Type B pancreatic cell (in vitro differentiated cells): ENCODE data around the gene LAMC3. TPM values are rescaled to one million over a fixed set of nuclear protein-coding genes. Genes with fewer than 3 reads are reported as not detected.

Experiments used
- DNase-seq: peaks from one replicate; pipeline ENCODE4 v3.0.0; 2021; ENCODE audit warnings: mixed read lengths; ENCODE audit not compliant: unreplicated experiment; ENCODE audit errors: extremely low spot score
- H3K27ac Mint-ChIP-seq: 2 replicates; pipeline ENCODE4 v1.8.0; 2021; ENCODE audit warnings: mild to moderate bottlenecking, mixed read lengths
- H3K27me3 Mint-ChIP-seq: 2 replicates; pipeline ENCODE4 v1.8.0; 2021; ENCODE audit warnings: mixed read lengths
- H3K36me3 Mint-ChIP-seq: 2 replicates; pipeline ENCODE4 v1.8.0; 2021; ENCODE audit warnings: mixed read lengths
- H3K4me1 Mint-ChIP-seq: one replicate; pipeline ENCODE4 v1.8.0; 2021; ENCODE audit warnings: mixed read lengths; ENCODE audit not compliant: unreplicated experiment
- H3K4me3 Mint-ChIP-seq: 2 replicates; pipeline ENCODE4 v1.8.0; 2021; ENCODE audit warnings: mild to moderate bottlenecking, mixed read lengths
- H3K9me3 Mint-ChIP-seq: 2 replicates; pipeline ENCODE4 v1.8.0; 2021; ENCODE audit warnings: mixed read lengths
- total RNA-seq: library from RNA; stranded (reverse); gene quantifications from 2 replicates; pipeline ENCODE4 v1.2.1, GENCODE V29; 2021; ENCODE audit warnings: low replicate concordance
- TF ChIP-seq, protein P1 (sequence below): fragments of 200-600 bp; sonication (generic); conservative IDR thresholded peaks from 2 replicates; pipeline ENCODE4 v1.5.0; 2021; ENCODE audit warnings: antibody characterized with exemption, mild to moderate bottlenecking

LAMC3 gene
- total RNA-seq, 1 donor from 2014 or later, result 7.2 TPM

GRCh38 chr9:130983970-130984369 lies 25.0 kb upstream of the LAMC3 start:
- Mint-ChIP-seq H3K9me3 (no peaks in the 10 kb centered on the region), H3K4me3 (no peak overlapping the region), H3K27ac (no peak overlapping the region), H3K27me3 (peaks cover 14% of the 10 kb centered on the region), H3K4me1 (peaks cover 33% of the 10 kb centered on the region), H3K36me3 (no peaks in the 10 kb centered on the region)
- TF ChIP-seq, protein P1, sequence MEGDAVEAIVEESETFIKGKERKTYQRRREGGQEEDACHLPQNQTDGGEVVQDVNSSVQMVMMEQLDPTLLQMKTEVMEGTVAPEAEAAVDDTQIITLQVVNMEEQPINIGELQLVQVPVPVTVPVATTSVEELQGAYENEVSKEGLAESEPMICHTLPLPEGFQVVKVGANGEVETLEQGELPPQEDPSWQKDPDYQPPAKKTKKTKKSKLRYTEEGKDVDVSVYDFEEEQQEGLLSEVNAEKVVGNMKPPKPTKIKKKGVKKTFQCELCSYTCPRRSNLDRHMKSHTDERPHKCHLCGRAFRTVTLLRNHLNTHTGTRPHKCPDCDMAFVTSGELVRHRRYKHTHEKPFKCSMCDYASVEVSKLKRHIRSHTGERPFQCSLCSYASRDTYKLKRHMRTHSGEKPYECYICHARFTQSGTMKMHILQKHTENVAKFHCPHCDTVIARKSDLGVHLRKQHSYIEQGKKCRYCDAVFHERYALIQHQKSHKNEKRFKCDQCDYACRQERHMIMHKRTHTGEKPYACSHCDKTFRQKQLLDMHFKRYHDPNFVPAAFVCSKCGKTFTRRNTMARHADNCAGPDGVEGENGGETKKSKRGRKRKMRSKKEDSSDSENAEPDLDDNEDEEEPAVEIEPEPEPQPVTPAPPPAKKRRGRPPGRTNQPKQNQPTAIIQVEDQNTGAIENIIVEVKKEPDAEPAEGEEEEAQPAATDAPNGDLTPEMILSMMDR, result no peak
- no peak for DNase-seq

DNA sequence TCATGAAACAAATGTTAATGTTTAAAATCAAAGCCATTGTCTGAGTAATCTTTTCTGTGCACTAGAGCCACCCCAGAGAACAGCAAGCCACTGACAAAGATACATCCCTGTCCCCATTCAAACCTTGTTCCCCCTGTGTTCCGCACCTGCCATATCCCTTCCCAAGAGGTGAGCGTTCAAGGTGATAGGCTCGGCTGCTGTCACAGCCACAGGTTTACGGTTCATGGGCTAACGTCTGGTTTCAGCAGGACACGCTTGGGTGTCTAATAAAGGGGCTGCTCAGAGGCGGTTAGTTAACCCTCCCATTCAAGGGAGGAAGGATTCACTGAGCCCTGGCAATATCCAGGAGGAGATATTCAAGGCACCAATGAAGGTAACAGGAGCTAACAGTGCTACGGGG lies 24.5 kb upstream of the LAMC3 start:
- peaks cover 14% of the 10 kb centered on the region for H3K27me3 Mint-ChIP-seq
- no peak for DNase-seq
- no peak overlapping the region for H3K27ac Mint-ChIP-seq
- peaks cover 33% of the 10 kb centered on the region for H3K4me1 Mint-ChIP-seq
- H3K4me3 Mint-ChIP-seq, result no peak overlapping the region
- TF ChIP-seq, protein P1, result no peak
- H3K9me3 Mint-ChIP-seq, result no peaks in the 10 kb centered on the region
- no peaks in the 10 kb centered on the region for H3K36me3 Mint-ChIP-seq

DNA sequence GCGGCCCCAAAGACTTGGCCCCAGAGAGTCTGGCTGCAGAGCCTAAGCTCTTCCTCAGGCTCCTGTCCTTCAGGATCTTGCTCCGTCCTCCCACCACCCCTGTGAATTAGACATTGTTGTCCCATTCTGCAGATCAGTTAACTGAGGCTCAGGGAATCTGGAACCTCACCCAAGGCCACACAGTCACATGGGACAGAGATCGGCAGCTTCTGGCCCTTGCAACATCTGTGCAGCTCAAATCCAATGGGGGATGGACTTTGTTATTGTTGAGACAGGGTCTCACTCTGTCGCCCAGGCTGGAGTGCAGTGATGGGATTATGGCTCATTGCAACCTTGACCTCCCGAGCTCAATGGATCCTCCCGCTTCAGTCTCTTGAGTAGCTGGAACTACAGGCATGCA lies 23.9 kb upstream of the LAMC3 start:
- peaks cover 14% of the 10 kb centered on the region for H3K27me3 Mint-ChIP-seq
- peaks cover 33% of the 10 kb centered on the region for H3K4me1 Mint-ChIP-seq
- TF ChIP-seq, protein P1, result no peak
- no peaks in the 10 kb centered on the region for H3K36me3 Mint-ChIP-seq
- H3K27ac Mint-ChIP-seq, result no peak overlapping the region
- no peak for DNase-seq
- no peak overlapping the region for H3K4me3 Mint-ChIP-seq
- H3K9me3 Mint-ChIP-seq, result no peaks in the 10 kb centered on the region

GRCh38 chr9:130985606-130986162 lies 23.3 kb upstream of the LAMC3 start:
- no peaks in the 10 kb centered on the region for H3K36me3 Mint-ChIP-seq
- DNase-seq, result no peak
- H3K9me3 Mint-ChIP-seq, result no peaks in the 10 kb centered on the region
- peaks cover 18% of the 10 kb centered on the region for H3K27me3 Mint-ChIP-seq
- peaks cover 33% of the 10 kb centered on the region for H3K4me1 Mint-ChIP-seq
- TF ChIP-seq, protein P1, result no peak
- no peak overlapping the region for H3K27ac Mint-ChIP-seq
- H3K4me3 Mint-ChIP-seq, result no peak overlapping the region

DNA sequence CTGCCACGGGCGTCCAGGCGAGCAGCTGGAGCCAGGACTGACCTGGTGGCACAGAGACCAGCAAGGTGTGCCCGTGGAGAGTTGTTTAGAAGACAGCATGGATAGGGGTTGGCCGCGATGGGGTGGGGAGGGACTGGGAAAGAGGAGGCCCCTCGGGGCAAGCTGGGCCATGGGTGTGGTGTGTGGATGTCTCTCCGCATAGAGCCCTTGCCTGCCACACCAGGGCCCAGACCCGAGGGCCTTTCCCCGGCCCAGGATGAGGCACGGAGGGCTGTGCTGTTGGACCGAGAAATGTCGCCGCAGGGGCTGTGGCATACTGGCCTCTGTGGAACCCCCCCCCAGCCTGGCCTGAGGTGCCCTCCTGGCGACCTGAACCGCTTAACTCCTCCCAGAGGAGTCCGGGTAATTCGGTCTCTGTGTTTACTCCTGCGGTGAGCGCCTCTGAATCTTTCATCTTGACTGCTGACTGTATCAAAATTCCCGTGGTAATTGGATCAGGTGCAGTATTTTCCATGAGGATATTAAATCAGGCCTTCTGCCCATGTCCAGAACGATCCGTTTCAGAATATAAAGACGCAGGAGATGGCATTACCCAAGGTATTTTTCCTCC lies 22.5 kb upstream of the LAMC3 start:
- no peaks in the 10 kb centered on the region for H3K9me3 Mint-ChIP-seq

More for the DNA sequence above, 22.5 kb upstream of the LAMC3 start:
- Mint-ChIP-seq H3K4me1 (peaks cover 29% of the 10 kb centered on the region), H3K36me3 (no peaks in the 10 kb centered on the region), H3K4me3 (no peak overlapping the region), H3K27ac (no peak overlapping the region), H3K27me3 (peaks cover 20% of the 10 kb centered on the region)
- no peak for DNase-seq
- TF ChIP-seq, protein P1, result no peak
